T-cell (primary cell): ENCODE data around the gene EAF1. TPM values are rescaled to one million over a fixed set of nuclear protein-coding genes. Genes with fewer than 3 reads are reported as not detected.

Experiments used
- ATAC-seq, 4 experiments: fragments of 200-7000 bp in 3 of 4; fragments of 150-1000 bp in 1 of 4; cut with Tn5 transposase; replicated peaks in 1 of 4; 1 replicate in 3 of 4; 2 replicates in 1 of 4; pipeline ENCODE4 v1.10.0; 2021; ENCODE audit warnings: moderate library complexity in 3 of 4, mild to moderate bottlenecking in 2 of 4, moderate number of reproducible peaks in 1 of 4
- CTCF ChIA-PET, 2 donors: fragments of 300-600 bp; sonication (Branson Sonifier 250); formaldehyde crosslinking; loops; one replicate each; lab custom pipeline; 2022; ENCODE audit warnings: antibody characterized with exemption in 2 of 2; lab: Charles Lee
- POLR2A ChIA-PET, 2 donors: fragments of 300-600 bp; sonication (Branson Sonifier 250); formaldehyde crosslinking; loops; one replicate each; lab custom pipeline; 2022; ENCODE audit warnings: antibody characterized with exemption in 2 of 2; lab: Charles Lee
- DNase-seq, 35 experiments: peaks; one replicate each; pipeline versions ENCODE4 v3.0.0 to v3.0.0-alpha.2; 2013 to 2023
- H3K27ac ChIP-seq: one replicate; pipeline ENCODE4 v1.5.1; 2013; ENCODE audit warnings: low read length
- H3K27me3 ChIP-seq, 2 experiments: replicated peaks in 1 of 2; 1 replicate in 1 of 2; 2 replicates in 1 of 2; pipeline versions ENCODE4 v1.6.1 to v1.7.0; 2013; ENCODE audit warnings: low read length in 1 of 2, mixed read lengths in 1 of 2; ENCODE audit not compliant: control insufficient read depth in 2 of 2, insufficient read depth in 2 of 2; ENCODE audit errors: extremely low read depth in 1 of 2
- H3K36me3 ChIP-seq, 2 donors: 1 replicate in 1 of 2; 2 replicates in 1 of 2; pipeline versions ENCODE4 v1.6.1 to v1.7.0; 2013; ENCODE audit warnings: low read length in 1 of 2; ENCODE audit not compliant: control insufficient read depth in 2 of 2, insufficient read depth in 1 of 2; ENCODE audit errors: extremely low read depth in 1 of 2
- H3K4me1 ChIP-seq, 2 experiments: 1 replicate in 1 of 2; 2 replicates in 1 of 2; pipeline versions ENCODE4 v1.6.1 to v1.7.0; 2013; ENCODE audit warnings: low read length in 2 of 2, mixed read lengths in 1 of 2; ENCODE audit not compliant: insufficient read depth in 2 of 2, control insufficient read depth in 1 of 2; ENCODE audit errors: extremely low read depth in 1 of 2
- H3K4me3 ChIP-seq, 2 donors: 1 replicate in 1 of 2; 2 replicates in 1 of 2; pipeline versions ENCODE4 v1.5.1 to v1.7.0; 2013; ENCODE audit warnings: mild to moderate bottlenecking in 2 of 2, low read length in 1 of 2, moderate library complexity in 1 of 2; ENCODE audit not compliant: control insufficient read depth in 1 of 2; ENCODE audit errors: extremely low read depth in 1 of 2
- H3K9me3 ChIP-seq: 2 replicates; pipeline ENCODE4 v1.7.0; 2013
- H3K27ac Mint-ChIP-seq, 2 donors: one replicate each; pipeline ENCODE4 v1.8.0; 2020 to 2021; ENCODE audit warnings: mild to moderate bottlenecking in 2 of 2, mixed read lengths in 2 of 2
- H3K27me3 Mint-ChIP-seq, 2 donors: one replicate each; pipeline ENCODE4 v1.8.0; 2021 to 2022; ENCODE audit warnings: mixed read lengths in 2 of 2
- H3K36me3 Mint-ChIP-seq: one replicate; pipeline ENCODE4 v1.8.0; 2021; ENCODE audit warnings: mixed read lengths
- H3K4me1 Mint-ChIP-seq, 3 donors: one replicate each; pipeline ENCODE4 v1.8.0; 2020 to 2022; ENCODE audit warnings: mixed read lengths in 3 of 3, mild to moderate bottlenecking in 1 of 3
- H3K4me3 Mint-ChIP-seq, 3 donors: one replicate each; pipeline ENCODE4 v1.8.0; 2020 to 2022; ENCODE audit warnings: mild to moderate bottlenecking in 3 of 3, mixed read lengths in 3 of 3, moderate library complexity in 3 of 3
- H3K9me3 Mint-ChIP-seq, 3 donors: one replicate each; pipeline ENCODE4 v1.8.0; 2020 to 2022; ENCODE audit warnings: mixed read lengths in 3 of 3
- WGBS: methylation state at CpG from one replicate; pipeline ENCODE4 v1.1.5; 2013; ENCODE audit warnings: missing lambda C conversion rate; ENCODE audit not compliant: insufficient coverage; 5-methylcytosine and 5-hydroxymethylcytosine counted together
- total RNA-seq, 35 experiments: library from RNA in 6 of 35; stranded (reverse) in 6 of 35; fragments of 120-200 nt in 1 of 35; gene quantifications; one replicate each; pipeline versions ENCODE4 v1.2.1 to v1.2.4 and lab custom pipeline; 2013 to 2026

The EAF1 gene
- total RNA-seq, 5 donors from 2014 or later (not counting 1 experiment from before 2014, with no cell fraction given): 17.9 to 29.7 (median 22.8) TPM

GRCh38 chr3:15451216-15452113, 24.1 kb downstream of the EAF1 start:
- Mint-ChIP-seq H3K4me1 (no peaks in the 10 kb centered on the region), H3K4me3 (no peak overlapping the region), H3K36me3 (peaks cover 8% of the 10 kb centered on the region), H3K27ac (no peak overlapping the region), H3K9me3 (no peaks in the 10 kb centered on the region), H3K27me3 (no peaks in the 10 kb centered on the region)
- no peaks in the 10 kb centered on the region for H3K9me3 ChIP-seq
- DNase-seq (no peak), ATAC-seq (no peak)
- ChIA-PET POLR2A (interaction anchor here in 1 of 2 donors (0.6 kb wide), 1 partner anchor 202 kb away, joined by 4 read pairs; no protein-coding TSS in a partner anchor), CTCF (no interaction called here)
- H3K36me3 ChIP-seq: peaks cover 0 to 5% of the 10 kb centered on the region in 2 donors
- 90% methylated on average over 11 of the region's 18 CpGs for WGBS
- H3K4me1 ChIP-seq: no peaks in the 10 kb centered on the region
- H3K4me3 ChIP-seq: no peak overlapping the region
- H3K27me3 ChIP-seq: no peaks in the 10 kb centered on the region
- no peak overlapping the region for H3K27ac ChIP-seq

DNA sequence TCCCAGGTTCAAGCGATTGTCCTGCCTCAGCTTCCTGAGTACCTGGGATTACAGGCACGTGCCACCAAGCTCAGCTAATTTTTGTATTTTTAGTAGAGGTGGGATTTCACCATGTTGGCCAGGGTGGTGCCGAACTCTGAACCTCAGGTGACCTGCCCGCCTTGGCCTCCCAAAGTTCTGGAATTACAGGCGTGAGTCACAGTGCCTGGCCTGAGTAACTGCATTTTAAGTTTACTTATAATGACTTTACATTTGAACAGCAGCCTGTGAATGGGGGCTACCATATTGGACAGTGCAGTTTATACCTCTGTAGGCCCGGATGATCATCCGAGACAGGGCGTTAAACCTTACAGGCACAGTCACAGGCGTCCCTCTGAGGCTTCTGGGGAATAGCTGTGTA, 24.8 kb downstream of the EAF1 start:
- no peak for DNase-seq
- H3K4me1 Mint-ChIP-seq: no peaks in the 10 kb centered on the region
- ATAC-seq: no peak
- no peaks in the 10 kb centered on the region for H3K9me3 Mint-ChIP-seq
- no peaks in the 10 kb centered on the region for H3K9me3 ChIP-seq
- no peak overlapping the region for H3K4me3 Mint-ChIP-seq
- no peak overlapping the region for H3K27ac Mint-ChIP-seq
- H3K4me3 ChIP-seq: no peak overlapping the region
- H3K27me3 Mint-ChIP-seq: no peaks in the 10 kb centered on the region
- 85% methylated on average over 9 of the region's 9 CpGs for WGBS
- H3K27me3 ChIP-seq: no peaks in the 10 kb centered on the region
- H3K27ac ChIP-seq: no peak overlapping the region
- POLR2A ChIA-PET: no interaction called here
- CTCF ChIA-PET: no interaction called here
- H3K4me1 ChIP-seq: no peaks in the 10 kb centered on the region
- H3K36me3 ChIP-seq: peaks cover 0 to 5% of the 10 kb centered on the region in 2 donors
- H3K36me3 Mint-ChIP-seq: peaks cover 8% of the 10 kb centered on the region

DNA sequence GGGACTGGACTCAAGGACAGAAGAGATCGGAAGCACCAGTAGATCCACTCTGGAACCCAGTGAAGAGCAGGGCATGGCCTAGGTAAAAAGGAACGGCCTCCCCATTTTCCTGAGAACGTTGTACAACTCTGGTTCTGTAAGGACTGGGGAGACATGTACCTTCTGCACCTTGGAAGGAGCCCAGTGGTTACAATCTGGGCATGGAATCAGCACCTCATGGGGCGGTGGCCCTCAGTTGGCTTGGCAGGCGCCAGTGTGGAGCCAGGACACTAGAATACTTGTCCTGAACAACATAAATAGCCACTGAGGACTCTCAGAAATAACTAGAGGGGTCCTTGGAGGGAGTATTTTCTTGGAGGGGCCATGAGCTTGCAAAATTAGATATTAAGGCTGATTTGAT, 25.6 kb downstream of the EAF1 start:
- 88% methylated on average over 3 of the region's 5 CpGs for WGBS
- no peaks in the 10 kb centered on the region for H3K27me3 Mint-ChIP-seq
- H3K36me3 ChIP-seq: peaks cover 0 to 5% of the 10 kb centered on the region in 2 donors
- ATAC-seq (no peak), DNase-seq (no peak)
- H3K4me3 ChIP-seq: no peak overlapping the region
- H3K27ac Mint-ChIP-seq: no peak overlapping the region
- H3K4me3 Mint-ChIP-seq: no peak overlapping the region
- CTCF ChIA-PET: no interaction called here
- no peaks in the 10 kb centered on the region for H3K27me3 ChIP-seq
- POLR2A ChIA-PET: no interaction called here
- no peaks in the 10 kb centered on the region for H3K4me1 ChIP-seq
- H3K36me3 Mint-ChIP-seq: peaks cover 8% of the 10 kb centered on the region
- no peaks in the 10 kb centered on the region for H3K9me3 Mint-ChIP-seq
- no peaks in the 10 kb centered on the region for H3K9me3 ChIP-seq
- H3K4me1 Mint-ChIP-seq: no peaks in the 10 kb centered on the region
- H3K27ac ChIP-seq: no peak overlapping the region

- CTCF ChIA-PET: no interaction called here
Observed at GRCh38 chr3:15453501-15453900, 26.1 kb downstream of the EAF1 start.

GRCh38 chr3:15453991-15454625, 26.7 kb downstream of the EAF1 start:
- H3K36me3 ChIP-seq: peaks cover 0 to 5% of the 10 kb centered on the region in 2 donors
- ATAC-seq (no peak), DNase-seq (no peak)
- no peaks in the 10 kb centered on the region for H3K4me1 ChIP-seq
- Mint-ChIP-seq H3K4me3 (no peak overlapping the region), H3K4me1 (peaks cover 0 to 2% (median 0%) of the 10 kb centered on the region in 3 donors), H3K27ac (no peak overlapping the region), H3K36me3 (peaks cover 12% of the 10 kb centered on the region), H3K27me3 (no peaks in the 10 kb centered on the region), H3K9me3 (peaks cover 0 to 4% (median 0%) of the 10 kb centered on the region in 3 donors)
- H3K9me3 ChIP-seq: no peaks in the 10 kb centered on the region
- no peak overlapping the region for H3K27ac ChIP-seq
- POLR2A ChIA-PET: interaction anchor here in 1 of 2 donors (0.6 kb wide), 1 partner anchor 200 kb away, joined by 4 read pairs; no protein-coding TSS in a partner anchor
- no peaks in the 10 kb centered on the region for H3K27me3 ChIP-seq
- CTCF ChIA-PET: no interaction called here
- WGBS: 75% methylated on average over 6 of the region's 9 CpGs
- H3K4me3 ChIP-seq: no peak overlapping the region

More at GRCh38 chr3:15453501-15453900, 26.1 kb downstream of the EAF1 start:
- H3K9me3 ChIP-seq: no peaks in the 10 kb centered on the region
- no peaks in the 10 kb centered on the region for H3K27me3 ChIP-seq
- POLR2A ChIA-PET: interaction anchor here in 1 of 2 donors (0.6 kb wide), 1 partner anchor 199 kb away, joined by 4 read pairs; no protein-coding TSS in a partner anchor
- Mint-ChIP-seq H3K27ac (no peak overlapping the region), H3K36me3 (peaks cover 12% of the 10 kb centered on the region), H3K27me3 (no peaks in the 10 kb centered on the region), H3K4me3 (no peak overlapping the region), H3K4me1 (peaks cover 0 to 2% (median 0%) of the 10 kb centered on the region in 3 donors), H3K9me3 (peaks cover 0 to 4% (median 0%) of the 10 kb centered on the region in 3 donors)
- no peak overlapping the region for H3K27ac ChIP-seq
- H3K4me3 ChIP-seq: no peak overlapping the region
- no peak for ATAC-seq
- peaks cover 0 to 5% of the 10 kb centered on the region in 2 donors for H3K36me3 ChIP-seq
- WGBS: 100% methylated on average over 2 of the region's 8 CpGs
- H3K4me1 ChIP-seq: no peaks in the 10 kb centered on the region
- no peak for DNase-seq

DNA sequence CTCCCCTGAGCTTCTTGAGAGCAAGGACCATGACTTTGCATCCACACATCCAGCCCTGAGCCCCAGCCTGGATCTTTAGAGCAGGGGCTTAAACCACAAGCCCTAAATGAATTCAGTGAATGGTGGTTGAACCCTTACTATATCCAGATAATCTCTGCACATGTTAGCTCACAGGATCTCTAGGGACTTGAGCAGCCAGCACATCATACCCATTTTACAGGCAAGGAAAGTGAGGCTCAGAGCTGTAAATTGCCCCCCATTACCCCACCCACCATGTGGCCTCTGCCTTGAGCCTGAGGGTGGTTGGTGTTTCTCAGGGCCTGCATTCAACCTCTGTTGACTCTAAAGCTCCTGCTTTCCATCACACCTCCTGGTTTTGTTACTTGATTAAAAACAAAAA, 27.6 kb downstream of the EAF1 start:
- Histone ChIP-seq H3K27me3 (no peaks in the 10 kb centered on the region), H3K9me3 (no peaks in the 10 kb centered on the region), H3K4me3 (no peak overlapping the region), H3K36me3 (peaks cover 0 to 2% of the 10 kb centered on the region in 2 donors), H3K4me1 (no peaks in the 10 kb centered on the region), H3K27ac (no peak overlapping the region)
- ChIA-PET POLR2A (no interaction called here), CTCF (no interaction called here)
- DNase-seq (no peak), ATAC-seq (no peak)
- no peaks in the 10 kb centered on the region for H3K27me3 Mint-ChIP-seq
- H3K4me3 Mint-ChIP-seq: no peak overlapping the region
- peaks cover 0 to 3% (median 0%) of the 10 kb centered on the region in 3 donors for H3K4me1 Mint-ChIP-seq
- H3K9me3 Mint-ChIP-seq: peaks cover 0 to 4% (median 0%) of the 10 kb centered on the region in 3 donors
- peaks cover 12% of the 10 kb centered on the region for H3K36me3 Mint-ChIP-seq
- no peak overlapping the region for H3K27ac Mint-ChIP-seq
